ENCODE data around the gene DAP3. TPM values are rescaled to one million over a fixed set of nuclear protein-coding genes. Genes with fewer than 3 reads are reported as not detected.
"Not testable (repeated sequence)": the region's sequence is repeated elsewhere in the genome, so short reads cannot be mapped to it uniquely, and the experiment has no call there.

The DAP3 gene
- total and polyA plus RNA-seq, 2 of the 8 experiments (the other 6 are each of a cell fraction or from before 2014, with no cell fraction given), result 66.3 to 87.1 TPM

DNA sequence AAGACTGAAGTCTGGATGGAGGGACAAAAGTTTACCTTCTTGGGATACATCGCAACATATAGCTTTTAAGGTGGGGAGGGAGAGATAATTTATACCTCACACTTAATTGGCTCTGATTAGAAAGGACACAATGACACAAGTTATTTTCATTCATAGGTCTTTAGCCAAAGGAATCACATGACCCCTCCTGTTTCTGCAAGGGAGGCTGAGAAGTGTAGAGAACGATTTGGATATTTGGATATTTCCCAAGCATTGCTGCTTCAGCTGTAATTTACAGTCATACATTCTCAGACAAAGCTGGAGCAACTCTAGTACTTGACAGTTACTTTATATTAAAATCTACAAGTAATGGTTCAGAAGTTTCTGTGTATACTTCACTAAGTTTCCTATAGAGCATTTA lies 24.2 kb downstream of the DAP3 start:
- H3K4ac ChIP-seq (replicated peaks; ENCODE audit: insufficient read length, low read depth, low read length), result no peak overlapping the region
- H4K20me1 ChIP-seq (replicated peaks in 1 of 2; ENCODE audit: control insufficient read depth in 1 of 2, insufficient read depth in 2 of 2, low read length in 2 of 2), result no peaks in the 10 kb centered on the region
- FAIRE-seq (no peak), DNase-seq (ENCODE audit: low read depth in 1 of 2, low spot score in 2 of 2) (no peak)
- H2BK20ac ChIP-seq (ENCODE audit: low read length), result no peak overlapping the region
- no peaks in the 10 kb centered on the region for H3K23me2 ChIP-seq (ENCODE audit: low read depth, low read length)
- POLR2A ChIA-PET (ENCODE audit: partially characterized antibody), result no interaction called here
- peaks cover 0 to 7% of the 10 kb centered on the region in 2 experiments; a peak in 2 of 4 replicates for H3K79me2 ChIP-seq (ENCODE audit: control insufficient read depth in 1 of 2, insufficient read depth in 2 of 2, low read length in 2 of 2)
- TF ChIP-seq KDM5A (IDR thresholded peaks at IDR 0.05; ENCODE audit: low read length) (no peak), JUN (IDR thresholded peaks at IDR 0.05; ENCODE audit: low read depth, low read length) (no peak)
- H3K27ac ChIP-seq (ENCODE audit: low read depth, low read length), result no peak overlapping the region
- H2BK120ac ChIP-seq (replicated peaks; ENCODE audit: low read depth, low read length), result no peak overlapping the region
- no peak overlapping the region for H2BK12ac ChIP-seq (ENCODE audit: low read depth, low read length)
- H3K36me3 ChIP-seq (ENCODE audit: control insufficient read depth in 2 of 4, insufficient read depth in 4 of 4, low read length in 3 of 4), result peaks cover 4 to 12% (median 6%) of the 10 kb centered on the region in 4 experiments; a peak in 4 of 8 replicates
- no peak overlapping the region for H4K91ac ChIP-seq (replicated peaks; ENCODE audit: insufficient read length, low read length)
- H3K9ac ChIP-seq (replicated peaks in 1 of 4; ENCODE audit: extremely low read depth in 1 of 4, low read depth in 3 of 4, low read length in 3 of 4), result no peak overlapping the region
- H3K27me3 ChIP-seq (replicated peaks in 1 of 4; ENCODE audit: control insufficient read depth in 3 of 4, extremely low read depth in 1 of 4, insufficient read depth in 3 of 4, low read length in 3 of 4), result no peaks in the 10 kb centered on the region
- H4K8ac ChIP-seq (ENCODE audit: extremely low read depth, insufficient read depth, low read length), result no peak overlapping the region
- H3K23ac ChIP-seq (ENCODE audit: insufficient read length), result no peak overlapping the region
- no peak overlapping the region for H2BK15ac ChIP-seq (ENCODE audit: low read length)
- no peak overlapping the region for H2AFZ ChIP-seq (ENCODE audit: low read length)
- 100% methylated on average over 2 of the region's 2 CpGs; no CpG with 5 or more reads in 1 of the 2 experiments for WGBS, 2 experiments (ENCODE audit: extremely low coverage in 1 of 2, insufficient coverage in 1 of 2, insufficient read length in 1 of 2, insufficient replicate concordance in 2 of 2, low coverage in 1 of 2, low lambda C conversion rate in 2 of 2, missing lambda C conversion rate in 1 of 2)
- no peaks in the 10 kb centered on the region for H3K4me1 ChIP-seq (replicated peaks in 1 of 4; ENCODE audit: control insufficient read depth in 3 of 4, insufficient read depth in 4 of 4, low read length in 3 of 4)
- no peak overlapping the region for H4K5ac ChIP-seq (ENCODE audit: insufficient read length, low read depth, low read length)
- no peak overlapping the region for H3K14ac ChIP-seq (ENCODE audit: insufficient read length)
- no peak overlapping the region for H3K56ac ChIP-seq (replicated peaks; ENCODE audit: insufficient read length, low read depth, low read length)
- H3K79me1 ChIP-seq (ENCODE audit: low read depth, low read length), result no peaks in the 10 kb centered on the region; the same call in 1 of the 2 replicates
- CTCF ChIA-PET (ENCODE audit: partially characterized antibody), result interaction anchor here (0.6 to 0.8 kb wide), 4 partner anchors 9 to 33 kb away, joined by 3 read pairs; no protein-coding TSS in a partner anchor
- H3K4me2 ChIP-seq (ENCODE audit: insufficient read depth in 1 of 2, low read depth in 2 of 2, low read length in 2 of 2), result no peak overlapping the region
- no peak overlapping the region for H3K4me3 ChIP-seq (ENCODE audit: extremely low read depth in 1 of 4, insufficient read depth in 2 of 4, low read depth in 3 of 4, low read length in 4 of 4)
- H3K9me3 ChIP-seq (ENCODE audit: insufficient read depth in 2 of 2, low read depth in 1 of 2, low read length in 1 of 2), result no peaks in the 10 kb centered on the region
- no peak overlapping the region for H3K18ac ChIP-seq (ENCODE audit: extremely low read depth, low read length)
- H2AK5ac ChIP-seq (ENCODE audit: low read depth, low read length), result no peak overlapping the region
- no peak overlapping the region for H2BK5ac ChIP-seq (ENCODE audit: low read depth, low read length)

DNA sequence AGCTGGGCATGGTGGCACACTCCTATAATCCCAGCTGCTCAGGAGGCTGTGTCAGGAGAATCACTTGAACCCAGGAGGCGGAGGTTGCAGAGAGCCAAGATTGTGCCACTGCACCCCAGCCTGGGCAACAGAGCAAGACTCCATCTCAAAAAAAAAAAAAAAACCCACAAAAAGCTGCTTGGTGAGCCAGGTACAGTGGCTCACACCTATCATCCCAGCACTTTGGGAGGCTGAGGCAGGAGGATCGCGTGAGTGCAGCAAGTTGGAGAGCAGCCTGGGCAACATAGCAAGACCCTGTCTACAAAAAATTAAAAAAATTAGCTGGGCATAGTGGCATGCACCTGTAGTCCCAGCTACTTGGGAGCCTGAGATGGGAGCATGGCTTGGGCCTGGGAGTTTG lies 26.2 kb downstream of the DAP3 start:
- H2BK20ac ChIP-seq (ENCODE audit: low read length); FAIRE-seq; H3K27ac ChIP-seq (ENCODE audit: low read depth, low read length); DNase-seq (ENCODE audit: low read depth in 1 of 2, low spot score in 2 of 2); H2BK12ac ChIP-seq (ENCODE audit: low read depth, low read length); H2BK5ac ChIP-seq (ENCODE audit: low read depth, low read length); H4K91ac ChIP-seq (replicated peaks; ENCODE audit: insufficient read length, low read length); H3K4me3 ChIP-seq (ENCODE audit: extremely low read depth in 1 of 4, insufficient read depth in 2 of 4, low read depth in 3 of 4, low read length in 4 of 4); H3K18ac ChIP-seq (ENCODE audit: extremely low read depth, low read length); H3K79me2 ChIP-seq (ENCODE audit: control insufficient read depth in 1 of 2, insufficient read depth in 2 of 2, low read length in 2 of 2); H3K9ac ChIP-seq (replicated peaks in 1 of 4; ENCODE audit: extremely low read depth in 1 of 4, low read depth in 3 of 4, low read length in 3 of 4); H3K4me1 ChIP-seq (replicated peaks in 1 of 4; ENCODE audit: control insufficient read depth in 3 of 4, insufficient read depth in 4 of 4, low read length in 3 of 4); H3K79me1 ChIP-seq (ENCODE audit: low read depth, low read length); H3K23me2 ChIP-seq (ENCODE audit: low read depth, low read length); H3K23ac ChIP-seq (ENCODE audit: insufficient read length); H2AK5ac ChIP-seq (ENCODE audit: low read depth, low read length); H2BK120ac ChIP-seq (replicated peaks; ENCODE audit: low read depth, low read length); H3K4ac ChIP-seq (replicated peaks; ENCODE audit: insufficient read length, low read depth, low read length); H4K8ac ChIP-seq (ENCODE audit: extremely low read depth, insufficient read depth, low read length); H3K56ac ChIP-seq (replicated peaks; ENCODE audit: insufficient read length, low read depth, low read length); H4K20me1 ChIP-seq (replicated peaks in 1 of 2; ENCODE audit: control insufficient read depth in 1 of 2, insufficient read depth in 2 of 2, low read length in 2 of 2); H4K5ac ChIP-seq (ENCODE audit: insufficient read length, low read depth, low read length); H3K14ac ChIP-seq (ENCODE audit: insufficient read length); H3K4me2 ChIP-seq (ENCODE audit: insufficient read depth in 1 of 2, low read depth in 2 of 2, low read length in 2 of 2); H3K9me3 ChIP-seq (ENCODE audit: insufficient read depth in 2 of 2, low read depth in 1 of 2, low read length in 1 of 2); POLR2A ChIA-PET (ENCODE audit: partially characterized antibody); H2AFZ ChIP-seq (ENCODE audit: low read length); H3K36me3 ChIP-seq (ENCODE audit: control insufficient read depth in 2 of 4, insufficient read depth in 4 of 4, low read length in 3 of 4); H2BK15ac ChIP-seq (ENCODE audit: low read length); H3K27me3 ChIP-seq (replicated peaks in 1 of 4; ENCODE audit: control insufficient read depth in 3 of 4, extremely low read depth in 1 of 4, insufficient read depth in 3 of 4, low read length in 3 of 4): not testable (repeated sequence)
- WGBS, 2 experiments (ENCODE audit: extremely low coverage in 1 of 2, insufficient coverage in 1 of 2, insufficient read length in 1 of 2, insufficient replicate concordance in 2 of 2, low coverage in 1 of 2, low lambda C conversion rate in 2 of 2, missing lambda C conversion rate in 1 of 2), result 100% methylated on average over 3 of the region's 3 CpGs; no CpG with 5 or more reads in 1 of the 2 experiments
- CTCF ChIA-PET (ENCODE audit: partially characterized antibody), result interaction anchor here (0.6 to 3.6 kb wide), 2 partner anchors 11 to 308 kb away, joined by 4 to 15 read pairs; no protein-coding TSS in a partner anchor
